AG09309 (cell line): ENCODE measurements around the gene RSPRY1.
"Not testable (repeated sequence)": the region's sequence is repeated elsewhere in the genome, so short reads cannot be mapped to it uniquely, and the experiment has no call there.

ENCODE experiments used
- DNase-seq: peaks from one replicate; pipeline ENCODE4 v3.0.0-alpha.2; 2010; ENCODE audit warnings: low read depth
- H3K4me3 ChIP-seq: 2 replicates; pipeline ENCODE4 v1.5.1; 2011; ENCODE audit warnings: mild to moderate bottlenecking, low read depth, low read length, moderate library complexity; ENCODE audit not compliant: control insufficient read depth
- CTCF ChIP-seq: IDR thresholded peaks from 2 replicates; pipeline ENCODE4 v1.5.1; 2011; ENCODE audit warnings: mild to moderate bottlenecking, low read depth, low read length, inconsistent platforms; ENCODE audit not compliant: insufficient read depth, control insufficient read depth; ENCODE audit errors: missing control alignments

RSPRY1 gene

GRCh38 chr16:57192720-57193486 lies 6.8 kb downstream of the RSPRY1 start:
- no peak for DNase-seq
- no peak for TF ChIP-seq CTCF
- H3K4me3 ChIP-seq, result no peak overlapping the region

GRCh38 chr16:57194512-57194911 lies 8.4 kb downstream of the RSPRY1 start:
- DNase-seq, result peak; percentile 63
- no peak for TF ChIP-seq CTCF
- no peak overlapping the region for H3K4me3 ChIP-seq

- no peak for TF ChIP-seq CTCF
- H3K4me3 ChIP-seq, result no peak overlapping the region
- DNase-seq, result no peak
Observed at GRCh38 chr16:57196286-57196685, 10.2 kb downstream of the RSPRY1 start.

GRCh38 chr16:57196753-57197152 lies 10.6 kb downstream of the RSPRY1 start:
- H3K4me3 ChIP-seq, result no peak overlapping the region
- no peak for DNase-seq
- TF ChIP-seq CTCF, result no peak

GRCh38 chr16:57200321-57200720 lies 14.2 kb downstream of the RSPRY1 start:
- not testable (repeated sequence) for H3K4me3 ChIP-seq, DNase-seq

- not testable (repeated sequence) for H3K4me3 ChIP-seq, DNase-seq
Observed at GRCh38 chr16:57200926-57201325, 14.8 kb downstream of the RSPRY1 start.

GRCh38 chr16:57202095-57202886 lies 16.2 kb downstream of the RSPRY1 start:
- no peak for TF ChIP-seq CTCF
- no peak overlapping the region for H3K4me3 ChIP-seq
- DNase-seq, result no peak
